ENCODE results near the gene SERPINA5. TPM values are rescaled to one million over a fixed set of nuclear protein-coding genes. Genes with fewer than 3 reads are reported as not detected.

The SERPINA5 gene
- 0.24 TPM for total RNA-seq (ENCODE audit: insufficient read depth, low replicate concordance)

GRCh38 chr14:94581127-94581999, at the start of gene SERPINA5:
TSS of gene SERPINA5 (plus strand) at chr14:94581426. CDS start at chr14:94587363, 5,937 bp downstream.
- no peak for DNase-seq (ENCODE audit: low spot score)

GRCh38 chr14:94532447-94532846, 48.8 kb upstream of the SERPINA5 start:
- DNase-seq (ENCODE audit: low spot score), result no peak

GRCh38 chr14:94535506-94535905, 45.7 kb upstream of the SERPINA5 start:
- no peak for DNase-seq (ENCODE audit: low spot score)

- no peak for DNase-seq (ENCODE audit: low spot score)
Measured at GRCh38 chr14:94536836-94537235, 44.4 kb upstream of the SERPINA5 start.

- DNase-seq (ENCODE audit: low spot score), result no peak
Measured at GRCh38 chr14:94538070-94538740, 43.0 kb upstream of the SERPINA5 start.

- no peak for DNase-seq (ENCODE audit: low spot score)
Measured at GRCh38 chr14:94539181-94539580, 42.0 kb upstream of the SERPINA5 start.

GRCh38 chr14:94540031-94540794, 41.0 kb upstream of the SERPINA5 start:
- DNase-seq (ENCODE audit: low spot score), result peak; percentile 27

- no peak for DNase-seq (ENCODE audit: low spot score)
Measured at GRCh38 chr14:94541234-94541975, 39.8 kb upstream of the SERPINA5 start.

GRCh38 chr14:94542111-94542810, 39.0 kb upstream of the SERPINA5 start:
- DNase-seq (ENCODE audit: low spot score), result no peak

GRCh38 chr14:94542811-94543440, 38.3 kb upstream of the SERPINA5 start:
- no peak for DNase-seq (ENCODE audit: low spot score)

GRCh38 chr14:94543449-94544124, 37.6 kb upstream of the SERPINA5 start:
- DNase-seq (ENCODE audit: low spot score), result no peak

- no peak for DNase-seq (ENCODE audit: low spot score)
Measured at GRCh38 chr14:94544726-94545125, 36.5 kb upstream of the SERPINA5 start.

- no peak for DNase-seq (ENCODE audit: low spot score)
Measured at GRCh38 chr14:94545131-94545841, 35.9 kb upstream of the SERPINA5 start.

GRCh38 chr14:94547151-94547680, 34.0 kb upstream of the SERPINA5 start:
- no peak for DNase-seq (ENCODE audit: low spot score)

GRCh38 chr14:94547726-94548125, 33.5 kb upstream of the SERPINA5 start:
- DNase-seq (ENCODE audit: low spot score), result no peak

- no peak for DNase-seq (ENCODE audit: low spot score)
Measured at GRCh38 chr14:94548131-94548998, 32.9 kb upstream of the SERPINA5 start.
